ENCODE results near the gene PEMT.

GRCh38 chr17:17479209-17479608, 112.3 kb downstream of the PEMT start:
- TF ChIP-seq GATA3 (IDR thresholded peaks at IDR 0.05; ENCODE audit: low read depth, low read length) (no peak), GATA2 (IDR thresholded peaks at IDR 0.05; ENCODE audit: low read depth, low read length) (no peak)
